Heart right ventricle (tissue), 16 donors: Measurements from ENCODE around the gene CDK13. TPM values are rescaled to one million over a fixed set of nuclear protein-coding genes. Genes with fewer than 3 reads are reported as not detected.
"Not testable (repeated sequence)": the region's sequence is repeated elsewhere in the genome, so short reads cannot be mapped to it uniquely, and the experiment has no call there.

Experiments
- ATAC-seq, 8 donors: fragments of 200-7000 bp; cut with Tn5 transposase; one replicate each; pipeline ENCODE4 v1.9.1; 2020; ENCODE audit warnings: mild to moderate bottlenecking in 8 of 8, moderate library complexity in 8 of 8, moderate number of reproducible peaks in 1 of 8
- DNase-seq, 2 donors: peaks; one replicate each; pipeline ENCODE4 v3.0.0-alpha.2; 2020
- H3K27ac ChIP-seq, 10 donors: fragments of 200-600 bp; sonication (generic) in 2 of 10; one replicate each; pipeline versions ENCODE4 v1.5.0 to v1.8.0; 2020 to 2022; ENCODE audit warnings: mild to moderate bottlenecking in 3 of 10
- H3K27me3 ChIP-seq, 7 donors: fragments of 200-600 bp; one replicate each; pipeline ENCODE4 v1.8.0; 2021 to 2022; ENCODE audit warnings: mild to moderate bottlenecking in 2 of 7
- H3K36me3 ChIP-seq, 9 donors: fragments of 200-600 bp; sonication (generic) in 1 of 9; one replicate each; pipeline versions ENCODE4 v1.5.0 to v1.8.0; 2020 to 2022; ENCODE audit warnings: mild to moderate bottlenecking in 2 of 9
- H3K4me1 ChIP-seq, 9 donors: fragments of 200-600 bp; sonication (generic) in 1 of 9; one replicate each; pipeline versions ENCODE4 v1.5.0 to v1.8.0; 2020 to 2022; ENCODE audit warnings: mild to moderate bottlenecking in 4 of 9
- H3K4me3 ChIP-seq, 10 donors: fragments of 200-600 bp; sonication (generic) in 2 of 10; one replicate each; pipeline versions ENCODE4 v1.5.0 to v1.8.0; 2020 to 2022; ENCODE audit warnings: mild to moderate bottlenecking in 7 of 10, moderate library complexity in 2 of 10
- H3K9me3 ChIP-seq, 11 donors: fragments of 200-600 bp in 10 of 11; sonication (generic) in 2 of 11; one replicate each; pipeline versions ENCODE4 v1.5.0 to v1.8.0; 2013 to 2022; ENCODE audit warnings: mild to moderate bottlenecking in 2 of 11, control low read depth in 1 of 11, moderate library complexity in 1 of 11
- WGBS, 2 donors: extraction: QIAGEN DNeasy Blood & Tissue Kit; methylation state at CpG; one replicate each; pipeline ENCODE4 v1.1.7; 2013; ENCODE audit warnings: inconsistent platforms in 1 of 2; 5-methylcytosine and 5-hydroxymethylcytosine counted together
- intact Hi-C, 10 donors: fragments of 100-400 bp; cut with DNase I; formaldehyde crosslinking; loops; one replicate each; pipeline versions ENCODE4 v1.11.1 to v1.14.2; 2022
- polyA plus RNA-seq, 2 donors: library from polyadenylated mRNA; stranded (reverse); fragments of 200-250 nt; gene quantifications; one replicate each; pipeline ENCODE4 v1.2.3, GENCODE V29; 2013
- total RNA-seq, 10 donors: library from RNA; stranded (reverse); fragmentation: NEBNext Ultra II Directional in 3 of 10; extraction: Animal tissue kit (Norgen Biotek cat#: 25700) in 3 of 10; gene quantifications; one replicate each; pipeline versions ENCODE4 v1.2.1 to v1.2.4, GENCODE V29; 2021 to 2023
- TF ChIP-seq, protein P1 (sequence below), 9 donors: fragments of 200-600 bp; sonication (generic) in 2 of 9; IDR thresholded peaks; one replicate each; pipeline versions ENCODE4 v1.5.0 to v1.8.0; 2021 to 2022; ENCODE audit warnings: antibody characterized with exemption in 9 of 9, mild to moderate bottlenecking in 5 of 9, moderate library complexity in 1 of 9
- donor health status: Arrhythmogenic right ventricular cardiomyopathy.
- donor health status: ischemic (EF 13 %, LVEDD 7.1; RV severe dilation, severe dysfunction).
- donor health status: healthy with polysubstance abuse.
- donor health status: DM: no; HTN: yes; CAD: no.
- donor health status: DM: no; HTN: no; CAD: no.
- donor health status: ischemic (EF 25% LVEDD 6.9; RV normal size, moderate dysfunction).
- donor health status: ischemic (EF 25% LVEDD 5.7; RV mildly dilated, moderate dysfunction).
- donor health status: healthy.
- donor health status: DM: yes; HTN: yes; CAD: no.
- donor health status: Ischemic cardiomyopathy.
- donor health status: ischemic (EF 35%, LVEDD 5.7; RV mildly dilated, moderate dysfunction).
- donor health status: nonischemic (EF 11% LVEDD 7.7; RV severe dilation, severe dysfunction).
- donor health status: DM: yes; HTN: yes; CAD: no.
- donor health status: PGD.
- donor health status: ischemic (EF 29% LVEDD 5.4; RV normal size, mild dysfunction).
- donor health status: nonischemic (EF 23%, LVEDD 6.1; RV moderate dilation, normal function).

CDK13 gene
- total and polyA plus RNA-seq, 12 donors = 10.2 to 28.8 (median 22.4) TPM

DNA sequence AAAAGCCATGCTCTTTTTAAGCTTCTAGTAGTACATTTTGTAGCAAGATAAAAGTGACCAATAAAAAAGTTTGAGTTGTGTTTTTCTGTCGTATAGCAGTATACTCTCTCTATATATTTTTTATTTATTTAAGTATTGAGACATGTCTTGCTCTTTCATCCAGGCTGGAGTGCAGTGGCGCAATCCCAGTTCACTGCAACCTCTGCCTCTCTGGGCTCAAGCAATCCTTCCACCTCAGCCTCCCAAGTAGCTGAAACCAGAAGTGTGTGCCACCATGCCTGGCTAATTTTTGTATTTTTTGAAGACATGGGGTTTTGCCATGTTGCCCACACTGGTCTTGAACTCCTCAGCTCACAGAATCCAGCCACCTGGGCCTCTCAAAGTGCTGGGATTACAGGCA lies 187.5 kb downstream of the CDK13 start:
- no peak overlapping the region for H3K27ac ChIP-seq
- DNase-seq = no peak
- H3K9me3 ChIP-seq = no peaks in the 10 kb centered on the region
- no peaks in the 10 kb centered on the region for H3K36me3 ChIP-seq
- WGBS, 2 donors = 95 to 96% methylated on average over 2 of the region's 2 CpGs
- TF ChIP-seq, protein P1, sequence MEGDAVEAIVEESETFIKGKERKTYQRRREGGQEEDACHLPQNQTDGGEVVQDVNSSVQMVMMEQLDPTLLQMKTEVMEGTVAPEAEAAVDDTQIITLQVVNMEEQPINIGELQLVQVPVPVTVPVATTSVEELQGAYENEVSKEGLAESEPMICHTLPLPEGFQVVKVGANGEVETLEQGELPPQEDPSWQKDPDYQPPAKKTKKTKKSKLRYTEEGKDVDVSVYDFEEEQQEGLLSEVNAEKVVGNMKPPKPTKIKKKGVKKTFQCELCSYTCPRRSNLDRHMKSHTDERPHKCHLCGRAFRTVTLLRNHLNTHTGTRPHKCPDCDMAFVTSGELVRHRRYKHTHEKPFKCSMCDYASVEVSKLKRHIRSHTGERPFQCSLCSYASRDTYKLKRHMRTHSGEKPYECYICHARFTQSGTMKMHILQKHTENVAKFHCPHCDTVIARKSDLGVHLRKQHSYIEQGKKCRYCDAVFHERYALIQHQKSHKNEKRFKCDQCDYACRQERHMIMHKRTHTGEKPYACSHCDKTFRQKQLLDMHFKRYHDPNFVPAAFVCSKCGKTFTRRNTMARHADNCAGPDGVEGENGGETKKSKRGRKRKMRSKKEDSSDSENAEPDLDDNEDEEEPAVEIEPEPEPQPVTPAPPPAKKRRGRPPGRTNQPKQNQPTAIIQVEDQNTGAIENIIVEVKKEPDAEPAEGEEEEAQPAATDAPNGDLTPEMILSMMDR (IDR thresholded peaks at IDR 0.05) = no peak
- no peak overlapping the region for H3K4me3 ChIP-seq
- peaks cover 0 to 15% (median 0%) of the 10 kb centered on the region in 7 donors for H3K27me3 ChIP-seq
- no peak for ATAC-seq
- peaks cover 0 to 20% (median 13%) of the 10 kb centered on the region in 9 donors for H3K4me1 ChIP-seq
- intact Hi-C loops = loop anchor here in 2 of 10 donors (5.0 to 10.0 kb wide), 2 partner anchors 240 to 243 kb away; no protein-coding TSS in a partner anchor

DNA sequence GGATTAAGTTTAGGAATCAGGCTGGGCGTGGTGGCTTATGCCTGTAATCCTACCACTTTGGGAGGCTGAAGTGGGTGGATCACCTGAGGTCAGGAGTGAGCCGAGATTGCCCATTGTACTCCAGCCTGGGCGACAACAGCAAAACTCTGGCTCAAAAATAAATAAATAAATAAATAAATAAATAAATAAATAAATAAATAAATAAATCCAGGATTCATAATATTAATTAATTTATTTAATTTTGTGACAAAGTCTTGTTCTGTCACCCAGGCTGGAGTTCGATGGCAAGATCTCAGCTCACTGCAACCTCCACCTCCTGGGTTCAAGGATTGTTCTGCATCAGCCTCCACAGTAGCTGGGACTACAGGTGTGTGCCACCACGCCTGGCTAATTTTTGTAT lies 188.9 kb downstream of the CDK13 start:
- no peak overlapping the region for H3K4me3 ChIP-seq
- WGBS, 2 donors = 91 to 97% methylated on average over 5 of the region's 5 CpGs
- intact Hi-C loops = loop anchor here in 2 of 10 donors (5.0 to 10.0 kb wide), 2 partner anchors 242 to 244 kb away; no protein-coding TSS in a partner anchor

DNA sequence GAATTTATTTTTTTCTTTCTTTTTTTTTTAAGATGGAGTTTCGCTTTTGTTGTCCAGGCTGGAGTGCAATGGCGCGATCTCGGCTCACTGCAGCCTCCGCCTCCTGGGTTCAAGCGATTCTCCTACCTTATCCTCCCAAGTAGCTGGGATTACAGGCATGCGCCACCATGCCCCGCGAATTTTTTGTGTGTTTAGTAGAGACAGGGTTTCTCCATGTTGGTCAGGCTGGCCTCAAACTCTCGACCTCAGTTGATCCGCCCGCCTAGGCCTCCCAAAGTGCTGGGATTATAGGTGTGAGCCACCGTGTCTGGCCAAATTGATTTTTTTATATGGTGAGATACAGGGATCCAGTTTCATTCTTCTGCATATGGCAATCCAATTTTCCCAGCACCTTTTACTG lies 189.8 kb downstream of the CDK13 start:
- not testable (repeated sequence) for H3K4me3 ChIP-seq, DNase-seq, H3K9me3 ChIP-seq, H3K36me3 ChIP-seq, ATAC-seq, H3K4me1 ChIP-seq, H3K27ac ChIP-seq
- intact Hi-C loops = loop anchor here in 2 of 10 donors (5.0 to 10.0 kb wide), 2 partner anchors 243 to 245 kb away; no protein-coding TSS in a partner anchor
- 96 to 98% methylated on average over 13 of the region's 13 CpGs for WGBS, 2 donors
- H3K27me3 ChIP-seq = peaks cover 0 to 15% (median 0%) of the 10 kb centered on the region in 7 donors

More for the DNA sequence above, 188.9 kb downstream of the CDK13 start:
- no peaks in the 10 kb centered on the region for H3K9me3 ChIP-seq
- TF ChIP-seq, protein P1 (IDR thresholded peaks at IDR 0.05) = no peak
- DNase-seq = no peak
- ATAC-seq = no peak
- H3K36me3 ChIP-seq = no peaks in the 10 kb centered on the region
- no peak overlapping the region for H3K27ac ChIP-seq
- peaks cover 0 to 7% (median 0%) of the 10 kb centered on the region in 9 donors for H3K4me1 ChIP-seq
- peaks cover 0 to 15% (median 0%) of the 10 kb centered on the region in 7 donors for H3K27me3 ChIP-seq

DNA sequence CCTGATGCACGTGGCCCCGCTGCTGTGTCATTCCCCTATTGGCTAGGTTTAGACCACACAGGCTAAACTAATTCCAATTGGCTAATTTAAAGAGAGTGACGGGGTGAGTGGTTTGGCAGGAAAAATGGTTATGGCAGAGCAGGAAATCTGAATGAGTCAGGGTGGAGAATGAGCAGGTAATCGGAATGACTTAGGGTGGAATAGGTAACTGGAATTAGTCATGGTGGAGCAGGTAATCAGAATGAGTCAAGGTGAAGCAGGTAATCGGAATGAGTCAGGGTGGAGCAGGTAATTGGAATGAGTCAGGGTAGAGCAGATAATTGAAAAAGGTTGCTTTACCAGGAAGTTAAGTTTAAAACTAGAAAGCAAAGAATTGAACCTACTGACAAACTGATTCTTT lies 191.9 kb downstream of the CDK13 start:
- H3K4me3 ChIP-seq, H3K27ac ChIP-seq, H3K27me3 ChIP-seq, H3K36me3 ChIP-seq, DNase-seq, ATAC-seq, intact Hi-C loops, H3K9me3 ChIP-seq, H3K4me1 ChIP-seq: not testable (repeated sequence)
- 88 to 90% methylated on average over 5 of the region's 5 CpGs for WGBS, 2 donors

DNA sequence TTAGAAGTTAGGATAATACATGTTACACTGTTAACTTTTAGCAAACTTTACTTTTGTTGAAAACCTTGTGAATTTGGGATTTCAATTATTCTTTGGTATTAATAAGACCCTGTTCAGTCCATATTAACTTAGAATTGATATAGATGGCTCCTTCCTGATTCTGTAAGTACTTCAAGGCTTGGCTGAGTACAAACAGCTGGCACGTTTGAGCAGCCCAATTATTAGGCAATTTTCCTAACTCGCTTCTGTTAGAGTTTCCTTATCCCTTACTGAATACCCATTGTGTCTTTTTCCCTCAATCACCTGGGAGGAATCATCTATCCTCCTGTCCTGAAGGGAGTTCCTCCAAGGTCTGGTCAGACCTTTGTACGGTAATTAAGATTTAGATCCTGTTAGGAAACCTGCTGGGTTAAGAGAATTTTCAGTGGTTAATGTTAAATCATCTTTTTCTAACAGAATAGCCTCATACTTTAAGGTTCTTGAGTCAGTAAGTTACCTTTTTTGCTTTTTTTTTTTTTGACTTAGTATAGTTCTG lies 195.6 kb downstream of the CDK13 start:
- intact Hi-C loops = loop anchor here in 1 of 10 donors (1.0 kb wide), 1 partner anchor 33 kb away; no protein-coding TSS in a partner anchor
- WGBS, 2 donors = 77 to 81% methylated on average over 3 of the region's 3 CpGs
- H3K9me3 ChIP-seq = not testable (repeated sequence)

More for the DNA sequence above, 195.6 kb downstream of the CDK13 start:
- H3K27me3 ChIP-seq, H3K36me3 ChIP-seq, H3K4me3 ChIP-seq, H3K27ac ChIP-seq, DNase-seq, H3K4me1 ChIP-seq, ATAC-seq: not testable (repeated sequence)
